ENCODE data around the gene NUBPL.
"Not testable (repeated sequence)": the region's sequence is repeated elsewhere in the genome, so short reads cannot be mapped to it uniquely, and the experiment has no call there.

The NUBPL gene

DNA sequence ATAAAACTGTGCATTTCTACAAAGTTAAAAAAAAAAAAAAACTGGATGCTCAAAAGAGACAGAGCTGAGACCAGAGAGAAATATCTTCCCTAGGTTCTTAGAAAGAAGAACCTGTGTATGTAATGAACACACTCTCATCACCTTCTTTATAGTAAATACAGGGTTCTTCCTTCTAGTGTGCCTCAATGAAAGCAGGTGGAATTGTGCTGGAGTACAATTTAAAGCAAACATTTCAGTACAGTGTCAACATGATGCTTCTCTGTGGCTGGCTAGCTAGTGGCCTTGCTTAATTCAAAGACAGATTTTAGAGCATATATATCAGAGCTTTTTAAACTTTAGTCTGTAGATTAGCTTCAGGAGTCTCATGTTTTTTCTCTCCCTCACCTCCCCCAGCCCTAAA, 266.1 kb downstream of the NUBPL start:
- DNase-seq, result no peak

GRCh38 chr14:31828946-31829868, 268.0 kb downstream of the NUBPL start:
- no peak for DNase-seq

DNA sequence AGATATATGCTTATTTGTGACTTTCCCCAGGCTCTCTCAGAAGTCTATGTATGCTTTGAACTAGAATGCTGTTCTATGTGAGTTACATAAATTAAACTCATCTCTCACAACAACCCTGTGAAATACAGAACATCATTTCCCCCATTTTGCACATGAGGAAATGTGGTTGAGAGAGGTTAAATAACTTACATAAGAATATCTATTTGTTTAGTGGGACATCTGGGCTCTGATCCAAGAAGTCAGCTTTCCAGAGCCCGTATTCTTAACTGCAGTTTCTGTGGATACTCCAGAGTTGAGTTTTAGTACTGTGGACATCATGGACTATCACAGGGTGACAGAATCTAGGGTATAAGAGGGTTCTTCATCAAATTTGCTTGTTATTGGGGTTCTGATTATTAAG, 273.4 kb downstream of the NUBPL start:
- DNase-seq, result no peak

DNA sequence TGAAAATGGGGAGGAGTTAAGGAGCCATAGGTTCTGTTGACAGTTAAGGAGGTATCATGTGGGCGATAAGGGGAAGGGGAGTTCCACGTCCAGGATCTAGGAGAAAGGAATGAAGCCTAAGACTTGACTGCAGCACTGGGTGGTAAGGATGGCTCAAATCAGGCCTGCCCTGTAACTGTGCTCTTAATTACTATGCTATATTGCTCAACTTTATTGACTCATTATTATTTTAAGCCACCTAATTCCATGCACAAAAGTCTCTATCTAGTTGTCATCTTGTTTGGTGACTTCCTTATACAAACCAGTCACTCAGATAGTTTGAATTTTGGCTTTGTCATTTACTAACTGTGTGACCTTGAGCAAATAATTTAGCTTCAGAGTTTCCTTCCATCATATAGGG, 273.8 kb downstream of the NUBPL start:
- no peak for DNase-seq

DNA sequence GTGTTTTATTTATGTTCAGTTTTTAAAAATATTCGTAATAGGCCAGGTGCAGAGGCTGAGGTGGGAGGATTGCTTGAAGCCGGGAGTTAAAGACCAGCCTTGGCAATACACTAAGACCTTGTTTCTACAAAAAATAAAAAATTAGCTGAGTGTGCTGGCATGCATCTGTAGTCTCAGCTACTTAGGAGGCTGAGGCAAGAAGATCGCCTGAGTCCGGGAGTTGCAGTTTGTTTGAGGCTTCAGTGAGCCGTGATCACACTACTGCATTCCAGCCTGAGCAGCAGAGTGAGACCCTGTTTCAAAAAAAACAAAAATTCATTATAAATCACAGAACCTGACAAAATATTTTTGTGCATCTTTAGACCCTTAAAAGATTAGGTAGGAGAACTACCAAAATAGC, 275.8 kb downstream of the NUBPL start:
- DNase-seq, result no peak

DNA sequence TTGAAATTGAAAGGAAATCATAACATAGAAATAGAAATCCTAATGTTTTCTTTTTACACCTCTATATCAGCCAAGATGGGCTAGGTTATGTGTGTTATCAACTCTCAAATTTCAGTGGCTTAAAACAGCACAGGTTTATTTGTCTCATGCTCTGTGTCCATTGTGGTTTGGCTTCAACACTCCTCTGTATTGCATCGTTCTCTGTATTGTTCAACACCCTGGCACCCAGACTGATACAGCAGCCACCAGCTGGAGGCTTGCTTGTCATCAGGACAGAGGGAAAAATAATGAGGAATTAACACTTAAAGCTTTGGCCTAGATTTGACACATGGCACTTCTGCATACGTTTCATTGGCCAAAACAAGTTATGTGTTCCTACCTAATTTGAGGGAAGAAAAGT, 281.7 kb downstream of the NUBPL start:
- DNase-seq, result no peak

DNA sequence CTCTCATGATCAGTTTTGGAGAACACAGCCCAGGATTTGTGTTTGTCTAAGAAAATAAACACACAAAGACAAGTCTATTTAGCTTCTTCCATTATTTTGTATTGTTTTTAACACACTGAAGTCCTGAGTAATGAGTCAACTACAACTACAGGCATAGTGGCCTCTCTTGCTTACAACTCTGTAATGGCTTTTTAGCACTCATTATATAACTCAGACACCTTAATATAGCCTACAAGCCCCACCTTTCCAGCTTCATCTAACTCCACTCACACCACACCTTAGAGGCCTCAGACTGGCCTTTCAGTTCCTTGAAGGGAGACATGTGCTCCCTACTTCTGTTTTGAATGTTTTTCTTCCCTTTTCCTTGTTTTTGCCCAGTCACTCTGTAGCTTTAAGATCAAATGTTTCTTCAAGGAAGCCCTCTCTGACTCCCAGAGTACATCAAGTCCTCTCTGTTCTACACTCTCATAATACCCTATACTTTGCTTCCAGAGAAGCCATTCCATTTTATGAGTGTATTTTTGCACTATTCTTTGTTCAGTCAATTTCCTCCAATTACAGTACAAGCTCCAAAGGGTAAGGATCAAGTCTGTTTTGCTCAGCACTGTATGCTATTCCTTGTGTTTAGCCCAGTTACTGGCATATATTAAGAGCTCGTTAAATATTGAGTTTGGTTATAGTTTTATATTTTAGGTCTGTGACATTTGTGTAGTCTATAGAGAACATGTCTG, 282.3 kb downstream of the NUBPL start:
- no peak for DNase-seq

DNA sequence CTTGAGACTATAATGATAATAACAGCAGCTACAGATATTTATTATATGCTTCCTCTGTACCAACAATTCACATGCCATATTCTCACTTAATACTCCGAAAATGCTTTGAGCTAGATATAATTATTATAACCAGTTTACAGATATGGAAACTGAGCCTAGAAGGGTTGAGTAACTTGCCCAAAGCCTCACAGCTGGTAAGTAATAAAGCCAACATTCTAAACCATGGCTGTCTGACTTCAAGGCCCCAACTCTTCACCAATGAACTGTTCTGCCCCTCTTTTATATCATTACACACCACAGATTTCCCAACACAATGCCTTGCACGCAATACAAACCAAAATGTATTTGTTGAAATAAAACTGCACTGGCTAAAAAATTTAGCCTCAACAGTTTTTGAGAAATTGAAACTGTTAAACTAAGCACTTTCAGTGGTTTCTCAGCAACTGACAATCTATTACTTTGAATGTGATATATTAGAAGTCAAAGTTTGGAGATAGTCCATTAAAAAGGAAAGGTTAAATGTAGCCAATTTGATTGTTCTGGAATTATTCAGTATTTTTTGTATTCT, 293.4 kb downstream of the NUBPL start:
- no peak for DNase-seq

DNA sequence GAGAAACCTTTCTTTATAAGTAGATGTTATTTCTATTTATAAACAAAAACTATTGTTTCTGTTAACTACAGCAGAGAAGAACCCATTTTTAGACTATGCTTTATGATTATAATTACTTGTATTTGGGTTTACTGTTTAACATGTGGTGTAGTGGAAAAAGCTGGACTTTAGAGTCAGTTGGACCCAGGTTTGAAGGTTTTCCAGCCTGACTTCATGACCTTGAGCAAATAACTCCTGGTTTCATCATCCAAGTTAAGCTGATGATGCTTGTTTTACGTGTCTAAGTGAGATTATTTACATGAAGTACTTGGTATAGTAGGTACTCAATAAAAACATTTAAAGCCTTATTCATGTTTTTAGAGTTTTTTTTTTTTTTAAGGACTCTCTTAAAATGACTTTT, 294.1 kb downstream of the NUBPL start:
- DNase-seq, result no peak

DNA sequence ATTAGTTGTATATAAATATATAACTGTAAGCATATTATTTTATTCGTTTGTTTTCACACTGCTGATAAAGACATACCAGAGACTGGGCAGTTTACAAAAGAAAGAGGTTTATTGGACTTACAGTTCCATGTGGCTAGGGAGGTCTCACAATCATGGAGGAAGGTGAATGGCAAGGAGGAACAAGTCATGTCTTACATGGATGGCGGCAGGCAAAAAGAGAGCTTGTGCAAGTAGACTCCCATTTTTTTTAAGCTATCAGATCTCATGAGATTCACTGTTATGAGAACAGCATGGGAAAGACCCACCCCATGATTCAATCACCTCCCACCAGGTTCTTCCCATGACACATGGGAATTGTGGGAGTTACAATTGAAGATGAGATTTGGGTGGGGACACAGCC, 294.8 kb downstream of the NUBPL start:
- not testable (repeated sequence) for DNase-seq

- no peak for DNase-seq
Measured at GRCh38 chr14:31858868-31859267, 297.7 kb downstream of the NUBPL start.

GRCh38 chr14:31864937-31865855, 304.0 kb downstream of the NUBPL start:
- DNase-seq, result no peak

GRCh38 chr14:31867570-31867969, 306.4 kb downstream of the NUBPL start:
- no peak for DNase-seq

- DNase-seq, result not testable (repeated sequence)
Measured at GRCh38 chr14:31868096-31868495, 306.9 kb downstream of the NUBPL start.

- DNase-seq, result no peak
Measured at GRCh38 chr14:31876741-31877140, 315.5 kb downstream of the NUBPL start.

DNA sequence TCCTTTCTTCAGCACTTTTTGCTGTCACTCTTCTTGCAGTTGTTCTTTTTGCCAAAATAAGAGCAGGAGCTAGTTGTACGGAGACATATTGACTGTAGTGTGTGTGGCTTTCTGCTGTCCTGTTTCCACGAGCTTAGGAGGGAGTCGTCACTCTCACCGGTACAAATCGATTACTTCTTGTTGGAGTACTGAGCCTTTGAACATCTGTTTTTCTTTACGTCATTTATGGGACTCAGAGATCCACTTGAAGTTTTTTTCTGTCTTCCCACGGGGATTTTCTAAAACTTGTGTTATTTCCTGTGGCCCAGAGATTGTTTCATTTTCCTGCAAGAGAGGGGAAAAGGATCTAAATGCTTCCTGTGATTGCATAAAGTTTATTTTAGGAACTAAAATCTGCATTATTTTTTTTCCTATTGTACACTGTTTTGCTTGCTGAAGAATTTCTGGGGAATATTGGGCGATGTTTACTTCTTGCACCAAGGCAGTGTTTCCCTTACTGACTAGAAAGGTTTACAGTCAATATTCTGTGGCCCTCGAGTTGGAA, 316.1 kb downstream of the NUBPL start:
- no peak for DNase-seq

GRCh38 chr14:31879661-31880348, 318.6 kb downstream of the NUBPL start:
- no peak for DNase-seq

DNA sequence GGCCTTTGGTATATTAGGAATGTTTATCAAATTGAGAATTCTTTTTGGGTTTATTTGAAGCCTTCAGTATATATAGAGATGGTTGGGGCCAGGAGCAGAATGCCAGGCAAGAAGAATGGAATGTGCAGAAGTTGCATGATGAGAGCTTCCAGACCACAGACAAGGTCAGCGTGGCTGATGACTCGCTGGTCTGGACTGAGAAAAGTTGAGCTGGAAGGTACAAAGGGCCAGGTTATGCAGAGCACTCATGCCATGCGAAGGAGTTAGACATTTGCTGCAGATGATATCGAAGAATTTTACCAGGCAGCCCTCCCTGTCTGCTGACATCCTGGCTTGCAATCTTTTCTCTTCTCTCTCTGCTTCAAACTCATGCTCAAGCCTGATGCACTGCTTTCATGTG, 319.7 kb downstream of the NUBPL start:
- DNase-seq, result no peak

DNA sequence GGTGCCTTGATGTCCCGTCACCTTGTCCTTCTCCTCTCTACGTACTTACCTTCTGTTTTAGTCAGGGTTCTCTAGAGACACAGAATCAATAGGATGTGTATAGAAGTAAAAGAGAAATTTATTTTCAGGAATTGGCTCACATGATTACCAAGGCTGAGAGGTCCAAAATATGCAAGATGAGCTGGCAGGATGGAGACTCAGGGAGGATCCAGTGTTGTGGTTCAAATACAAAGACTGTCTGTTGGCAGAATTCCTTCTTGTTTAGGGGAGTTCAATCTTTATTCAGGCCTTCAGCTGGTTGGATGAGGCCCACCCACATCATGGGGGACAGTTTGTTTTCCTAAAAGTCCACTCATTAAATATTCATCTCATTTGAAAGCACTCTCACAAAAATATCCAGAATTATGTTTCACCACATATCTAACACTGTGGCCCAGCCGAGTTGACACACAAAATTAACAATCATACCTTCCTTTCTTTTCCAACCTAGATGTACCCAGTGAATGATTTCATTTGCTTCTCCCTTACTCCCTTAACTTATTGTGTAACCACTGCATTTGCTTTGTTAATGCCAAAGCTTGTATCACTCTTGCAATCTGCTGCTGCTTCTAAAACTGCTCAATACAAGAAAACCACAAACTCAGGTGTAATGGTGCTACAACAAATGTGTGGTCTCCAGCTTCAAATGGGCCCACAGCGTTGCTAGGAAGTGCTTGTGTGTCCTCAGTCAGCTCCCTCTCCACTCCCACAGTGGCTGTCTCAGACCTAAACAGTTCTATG, 320.5 kb downstream of the NUBPL start:
- no peak for DNase-seq

DNA sequence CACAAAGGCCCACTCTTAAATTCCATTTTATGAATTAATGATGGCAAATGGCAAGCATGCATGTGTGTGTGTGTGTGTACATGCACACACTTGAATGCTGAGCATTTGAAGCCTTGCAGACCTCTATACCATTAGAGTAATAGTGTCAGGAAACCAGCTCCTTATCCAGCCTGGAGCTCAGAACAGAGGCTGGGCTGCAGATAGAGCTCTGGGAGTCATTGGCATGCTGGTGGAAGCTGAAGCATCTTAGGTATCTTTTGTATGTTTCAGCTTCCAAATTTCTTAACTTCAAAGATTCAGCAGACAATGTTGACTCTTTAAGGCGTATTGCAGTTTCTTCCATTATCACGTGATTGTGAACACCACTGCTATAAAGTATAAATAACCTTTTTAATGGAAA, 323.0 kb downstream of the NUBPL start:
- DNase-seq, result no peak

GRCh38 chr14:31884776-31885379, 323.7 kb downstream of the NUBPL start:
- no peak for DNase-seq

Data from activated CD4-positive, CD25-positive, alpha-beta regulatory T cell treated with anti-CD3 and anti-CD28 coated beads, Interleukin-2, amount 50 U/mL, for 72 hours (primary cell).